Progenitor cell of endocrine pancreas (in vitro differentiated cells): ENCODE data around the gene HERC5. TPM values are rescaled to one million over a fixed set of nuclear protein-coding genes. Genes with fewer than 3 reads are reported as not detected.

Experiments
- DNase-seq: peaks from one replicate; pipeline ENCODE4 v3.0.0; 2021; ENCODE audit warnings: low spot score; ENCODE audit not compliant: unreplicated experiment
- H3K27ac Mint-ChIP-seq: 2 replicates; pipeline ENCODE4 v1.8.0; 2021; ENCODE audit warnings: mild to moderate bottlenecking, moderate library complexity, mixed read lengths
- H3K27me3 Mint-ChIP-seq: 2 replicates; pipeline ENCODE4 v1.8.0; 2021; ENCODE audit warnings: mixed read lengths
- H3K36me3 Mint-ChIP-seq: 2 replicates; pipeline ENCODE4 v1.8.0; 2022; ENCODE audit warnings: mixed read lengths; ENCODE audit not compliant: insufficient read depth
- H3K4me1 Mint-ChIP-seq: 2 replicates; pipeline ENCODE4 v1.8.0; 2021; ENCODE audit warnings: low read depth, mixed read lengths
- H3K4me3 Mint-ChIP-seq: 2 replicates; pipeline ENCODE4 v1.8.0; 2021; ENCODE audit warnings: low read depth, mild to moderate bottlenecking, moderate library complexity, mixed read lengths
- H3K9me3 Mint-ChIP-seq: 2 replicates; pipeline ENCODE4 v1.8.0; 2021; ENCODE audit warnings: low read depth, mixed read lengths
- CTCF ChIP-seq: fragments of 200-600 bp; sonication (generic); IDR thresholded peaks from one replicate; pipeline ENCODE4 v1.5.0; 2021; ENCODE audit warnings: antibody characterized with exemption, mild to moderate bottlenecking; ENCODE audit not compliant: unreplicated experiment
- total RNA-seq: library from RNA; stranded (reverse); gene quantifications from 2 replicates; pipeline ENCODE4 v1.2.1, GENCODE V29; 2021

Gene HERC5
- total RNA-seq, 1 donor from 2014 or later = 2.6 TPM

GRCh38 chr4:88523325-88524129 lies 66.6 kb downstream of the HERC5 start, which contains the start of gene PYURF:
Gene PYURF, minus strand, starts transcription at chr4:88523776. Its CDS starts 76 bp downstream, at chr4:88523700.
- Mint-ChIP-seq H3K4me3 (peak within 1 kb of the TSS; percentile 92), H3K4me1 (peaks cover 10% of the 10 kb centered on the region), H3K36me3 (peaks cover 8% of the 10 kb centered on the region), H3K27me3 (no peaks in the 10 kb centered on the region), H3K27ac (peak within 1 kb of the TSS; percentile 96), H3K9me3 (no peaks in the 10 kb centered on the region)
- no peak for TF ChIP-seq CTCF
- peak; percentile 87 for DNase-seq

GRCh38 chr4:88524171-88524570 lies 67.3 kb downstream of the HERC5 start:
- Mint-ChIP-seq H3K27me3 (no peaks in the 10 kb centered on the region), H3K27ac (no peak overlapping the region)
- no peak for TF ChIP-seq CTCF

GRCh38 chr4:88526221-88526815 lies 69.4 kb downstream of the HERC5 start:
- H3K27me3 Mint-ChIP-seq = no peaks in the 10 kb centered on the region
- peaks cover 2% of the 10 kb centered on the region for H3K36me3 Mint-ChIP-seq
- H3K9me3 Mint-ChIP-seq = no peaks in the 10 kb centered on the region
- peak; percentile 29 for TF ChIP-seq CTCF
- DNase-seq = no peak
- no peak overlapping the region for H3K4me3 Mint-ChIP-seq
- no peak overlapping the region for H3K27ac Mint-ChIP-seq
- H3K4me1 Mint-ChIP-seq = peaks cover 8% of the 10 kb centered on the region

More at GRCh38 chr4:88524171-88524570, 67.3 kb downstream of the HERC5 start:
- DNase-seq = no peak
- Mint-ChIP-seq H3K9me3 (no peaks in the 10 kb centered on the region), H3K4me3 (peak overlapping the region; percentile 92), H3K36me3 (peaks cover 8% of the 10 kb centered on the region), H3K4me1 (peaks cover 10% of the 10 kb centered on the region)

- no peak overlapping the region for H3K4me3 Mint-ChIP-seq
- no peaks in the 10 kb centered on the region for H3K9me3 Mint-ChIP-seq
Observed at GRCh38 chr4:88527787-88528186, 70.9 kb downstream of the HERC5 start.

More at GRCh38 chr4:88527787-88528186, 70.9 kb downstream of the HERC5 start:
- no peak for DNase-seq
- Mint-ChIP-seq H3K27ac (no peak overlapping the region), H3K4me1 (peaks cover 2% of the 10 kb centered on the region), H3K36me3 (no peaks in the 10 kb centered on the region), H3K27me3 (no peaks in the 10 kb centered on the region)
- no peak for TF ChIP-seq CTCF
